Measurements from ENCODE around the gene IRF2BP2.

IRF2BP2 gene

DNA sequence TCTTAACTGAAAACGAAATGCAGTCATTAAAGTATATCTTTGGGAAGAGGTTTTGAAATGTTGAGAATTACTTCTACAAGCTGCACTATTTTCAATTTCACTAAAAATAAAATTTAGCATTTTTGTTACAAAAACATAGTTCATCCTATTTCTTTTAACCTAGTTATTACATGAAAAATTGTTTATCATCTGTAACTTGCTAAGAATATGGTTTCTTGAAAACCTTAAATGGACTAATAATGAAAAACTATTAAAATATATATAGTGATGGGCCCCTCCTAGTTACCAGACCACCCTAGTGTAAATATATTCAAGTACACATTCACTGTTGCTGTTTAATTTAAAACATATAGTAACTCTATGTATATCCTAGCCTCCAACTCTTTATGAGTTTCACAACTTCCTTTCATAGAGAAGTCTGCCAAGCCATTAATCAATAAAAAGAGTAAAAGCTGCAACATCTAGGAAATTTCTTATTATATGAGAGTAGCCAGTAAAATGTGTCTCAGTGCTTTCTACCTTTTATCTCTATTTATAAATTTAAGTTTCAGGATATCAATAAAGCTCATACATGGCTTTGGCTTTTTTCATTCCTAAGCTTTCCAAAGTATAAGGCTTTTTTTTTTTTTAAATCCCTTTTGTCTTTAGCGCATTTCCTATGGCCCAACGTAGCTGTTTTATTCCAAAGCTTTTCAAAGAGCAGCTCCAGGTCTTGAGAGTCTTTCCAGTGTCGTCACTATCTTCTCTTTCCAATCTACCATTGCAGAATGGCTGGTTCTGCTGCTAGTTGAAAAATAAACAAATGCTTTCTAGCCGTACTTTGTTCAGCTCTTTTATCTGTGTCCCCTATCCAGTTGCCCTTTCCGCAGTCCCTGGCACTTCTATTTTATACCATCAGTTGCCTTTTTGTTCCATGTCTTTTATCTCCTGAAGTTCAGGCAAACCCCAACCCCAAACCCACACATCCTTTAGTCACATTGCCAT, 6.5 kb downstream of the IRF2BP2 start:
- TF ChIP-seq FOXP2 (optimal IDR thresholded peaks at IDR 0.05; ENCODE audit: control extremely low read depth, extremely low read length, insufficient read depth) (no peak), POLR2AphosphoS5 (IDR thresholded peaks at IDR 0.05; ENCODE audit: borderline replicate concordance, low read depth, low read length) (no peak; the same call in 1 of the 2 replicates), EZH2 (IDR thresholded peaks at IDR 0.05) (no peak)
- H3K9me3 ChIP-seq (ENCODE audit: low read depth, low read length) = no peaks in the 10 kb centered on the region
- no peak for DNase-seq (ENCODE audit: low read depth, low spot score)
- H3K4me3 ChIP-seq = peak overlapping the region; percentile 88
- H3K27ac ChIP-seq = peak overlapping the region; percentile 83
- H3K36me3 ChIP-seq (ENCODE audit: insufficient read depth, low read length) = peaks cover 34% of the 10 kb centered on the region
- no peak overlapping the region for H3K9ac ChIP-seq (ENCODE audit: insufficient read length)

GRCh38 chr1:234602334-234603220, 7.4 kb downstream of the IRF2BP2 start:
- TF ChIP-seq EZH2 (IDR thresholded peaks at IDR 0.05) = no peak
- no peak for TF ChIP-seq POLR2AphosphoS5 (IDR thresholded peaks at IDR 0.05; ENCODE audit: borderline replicate concordance, low read depth, low read length)
- TF ChIP-seq FOXP2 (optimal IDR thresholded peaks at IDR 0.05; ENCODE audit: control extremely low read depth, extremely low read length, insufficient read depth) = no peak
- H3K4me3 ChIP-seq = peak overlapping the region; percentile 29
- no peaks in the 10 kb centered on the region for H3K9me3 ChIP-seq (ENCODE audit: low read depth, low read length)
- H3K9ac ChIP-seq (ENCODE audit: insufficient read length) = no peak overlapping the region
- DNase-seq (ENCODE audit: low read depth, low spot score) = no peak
- H3K36me3 ChIP-seq (ENCODE audit: insufficient read depth, low read length) = peaks cover 29% of the 10 kb centered on the region
- H3K27ac ChIP-seq = peak overlapping the region; percentile 83

- Histone ChIP-seq H3K4me3 (peak overlapping the region; percentile 90), H3K27ac (peak overlapping the region; percentile 83), H3K36me3 (ENCODE audit: insufficient read depth, low read length) (peaks cover 18% of the 10 kb centered on the region), H3K9me3 (ENCODE audit: low read depth, low read length) (no peaks in the 10 kb centered on the region), H3K9ac (ENCODE audit: insufficient read length) (no peak overlapping the region)
- peak; percentile 93 for DNase-seq (ENCODE audit: low read depth, low spot score)
- TF ChIP-seq FOXP2 (optimal IDR thresholded peaks at IDR 0.05; ENCODE audit: control extremely low read depth, extremely low read length, insufficient read depth) (no peak), POLR2AphosphoS5 (IDR thresholded peaks at IDR 0.05; ENCODE audit: borderline replicate concordance, low read depth, low read length) (peak; percentile 44; the same call in 1 of the 2 replicates), EZH2 (IDR thresholded peaks at IDR 0.05) (no peak)
Observed at GRCh38 chr1:234601301-234602017, 8.5 kb downstream of the IRF2BP2 start.

GRCh38 chr1:234600418-234601281, 9.3 kb downstream of the IRF2BP2 start:
- Histone ChIP-seq H3K27ac (peak overlapping the region; percentile 83), H3K36me3 (ENCODE audit: insufficient read depth, low read length) (peaks cover 10% of the 10 kb centered on the region), H3K4me3 (peak overlapping the region; percentile 90), H3K9ac (ENCODE audit: insufficient read length) (peak overlapping the region; percentile 8), H3K9me3 (ENCODE audit: low read depth, low read length) (no peaks in the 10 kb centered on the region)
- TF ChIP-seq POLR2AphosphoS5 (IDR thresholded peaks at IDR 0.05; ENCODE audit: borderline replicate concordance, low read depth, low read length) (no peak), FOXP2 (optimal IDR thresholded peaks at IDR 0.05; ENCODE audit: control extremely low read depth, extremely low read length, insufficient read depth) (no peak), EZH2 (IDR thresholded peaks at IDR 0.05) (no peak)
- DNase-seq (ENCODE audit: low read depth, low spot score) = no peak

DNA sequence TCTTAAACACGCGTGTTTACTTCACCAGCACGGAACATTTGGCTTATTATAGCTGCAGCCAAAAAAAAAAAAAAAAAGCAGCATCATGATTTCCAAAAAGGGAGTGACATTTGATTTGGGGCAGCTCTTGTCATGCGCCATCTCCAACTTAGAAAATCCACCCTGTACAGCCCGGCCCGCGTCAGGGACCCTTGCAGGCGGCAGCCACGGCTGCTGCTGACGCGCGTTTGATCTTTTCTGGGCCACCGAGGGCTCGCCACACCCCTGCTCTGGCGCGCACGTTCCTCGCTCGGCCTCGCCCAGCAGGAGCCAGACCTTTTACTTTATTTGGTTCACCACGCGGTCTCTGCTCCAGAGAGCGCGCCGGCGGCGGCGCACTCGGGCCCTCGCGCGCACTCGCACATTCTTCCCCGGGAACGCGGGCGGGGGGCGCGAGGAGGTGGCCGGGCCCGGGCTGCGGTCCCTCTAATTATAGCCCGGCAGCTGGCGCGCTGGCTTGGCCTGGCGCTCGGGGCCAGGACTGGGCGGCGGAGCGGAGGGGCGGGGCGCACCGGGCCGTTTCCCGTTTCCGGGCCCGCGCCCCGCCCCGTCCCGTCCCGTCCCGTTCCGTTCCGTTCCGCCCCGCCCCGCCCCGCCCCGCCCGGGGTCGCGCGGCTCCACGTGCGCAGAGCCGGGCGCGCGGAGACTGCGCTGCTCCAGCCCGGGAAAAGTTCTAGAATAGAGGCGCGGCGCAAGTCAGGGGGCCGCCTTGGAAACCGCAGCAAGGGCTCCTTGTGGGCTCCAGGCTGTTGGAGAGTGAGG, 10.2 kb downstream of the IRF2BP2 start:
- Histone ChIP-seq H3K9me3 (ENCODE audit: low read depth, low read length) (no peaks in the 10 kb centered on the region), H3K27ac (peak overlapping the region; percentile 83), H3K9ac (ENCODE audit: insufficient read length) (peak overlapping the region; percentile 83), H3K4me3 (peak overlapping the region; percentile 90), H3K36me3 (ENCODE audit: insufficient read depth, low read length) (peaks cover 1% of the 10 kb centered on the region; the same call in 1 of the 2 replicates)
- no peak for DNase-seq (ENCODE audit: low read depth, low spot score)
- TF ChIP-seq POLR2AphosphoS5 (IDR thresholded peaks at IDR 0.05; ENCODE audit: borderline replicate concordance, low read depth, low read length) (peak; percentile 41; the same call in 1 of the 2 replicates), FOXP2 (optimal IDR thresholded peaks at IDR 0.05; ENCODE audit: control extremely low read depth, extremely low read length, insufficient read depth) (no peak)

GRCh38 chr1:234598974-234599616, 10.9 kb downstream of the IRF2BP2 start:
- Histone ChIP-seq H3K9ac (ENCODE audit: insufficient read length) (peak overlapping the region; percentile 83), H3K36me3 (ENCODE audit: insufficient read depth, low read length) (no peaks in the 10 kb centered on the region), H3K4me3 (peak overlapping the region; percentile 90), H3K27ac (peak overlapping the region; percentile 83), H3K9me3 (ENCODE audit: low read depth, low read length) (no peaks in the 10 kb centered on the region)
- no peak for TF ChIP-seq POLR2AphosphoS5 (IDR thresholded peaks at IDR 0.05; ENCODE audit: borderline replicate concordance, low read depth, low read length)
- no peak for TF ChIP-seq EZH2 (IDR thresholded peaks at IDR 0.05)
- TF ChIP-seq FOXP2 (optimal IDR thresholded peaks at IDR 0.05; ENCODE audit: control extremely low read depth, extremely low read length, insufficient read depth) = no peak
- DNase-seq (ENCODE audit: low read depth, low spot score) = no peak

Measured in SK-N-MC (cell line).